CD8-positive, alpha-beta memory T cell (primary cell): ENCODE results near the gene MAP3K5. TPM values are rescaled to one million over a fixed set of nuclear protein-coding genes. Genes with fewer than 3 reads are reported as not detected.

Source experiments
- CTCF ChIA-PET: fragments of 350-600 bp; sonication (Branson Sonifier 250); formaldehyde crosslinking; loops from one replicate; lab custom pipeline; 2021; ENCODE audit warnings: antibody characterized with exemption; lab: Charles Lee
- POLR2A ChIA-PET: fragments of 350-600 bp; sonication (Branson Sonifier 250); formaldehyde crosslinking; loops from one replicate; lab custom pipeline; 2021; ENCODE audit warnings: antibody characterized with exemption; lab: Charles Lee
- DNase-seq, 5 donors: peaks; one replicate each; pipeline versions ENCODE4 v3.0.0 to v3.0.0-alpha.2; 2020 to 2022; ENCODE audit warnings: mixed read lengths in 1 of 5
- H3K27ac ChIP-seq: one replicate; pipeline ENCODE4 v1.7.0; 2013; ENCODE audit warnings: low read depth, mild to moderate bottlenecking, low read length, moderate library complexity
- H3K27me3 ChIP-seq: 2 replicates; pipeline ENCODE4 v1.7.0; 2013; ENCODE audit warnings: low read length, mild to moderate bottlenecking; ENCODE audit not compliant: insufficient read depth, poor library complexity, severe bottlenecking
- H3K36me3 ChIP-seq: 2 replicates; pipeline ENCODE4 v1.7.0; 2013; ENCODE audit warnings: mild to moderate bottlenecking, low read length, moderate library complexity; ENCODE audit not compliant: insufficient read depth
- H3K4me1 ChIP-seq: 2 replicates; pipeline ENCODE4 v1.7.0; 2013; ENCODE audit warnings: mild to moderate bottlenecking, low read length, moderate library complexity; ENCODE audit not compliant: insufficient read depth
- H3K4me3 ChIP-seq: 2 replicates; pipeline ENCODE4 v1.7.0; 2013; ENCODE audit warnings: mild to moderate bottlenecking, low read length
- H3K9me3 ChIP-seq: 2 replicates; pipeline ENCODE4 v1.7.0; 2013; ENCODE audit warnings: mild to moderate bottlenecking, low read length
- H3K27ac Mint-ChIP-seq, 8 donors: one replicate each; pipeline ENCODE4 v1.8.0; 2020 to 2021; ENCODE audit warnings: mixed read lengths in 8 of 8, mild to moderate bottlenecking in 6 of 8, inconsistent platforms in 3 of 8, moderate library complexity in 3 of 8
- H3K27me3 Mint-ChIP-seq, 2 donors: one replicate each; pipeline ENCODE4 v1.8.0; 2020 to 2021; ENCODE audit warnings: mixed read lengths in 2 of 2, mild to moderate bottlenecking in 1 of 2, moderate library complexity in 1 of 2
- H3K36me3 Mint-ChIP-seq, 3 donors: one replicate each; pipeline ENCODE4 v1.8.0; 2020 to 2021; ENCODE audit warnings: mixed read lengths in 3 of 3, inconsistent platforms in 1 of 3, mild to moderate bottlenecking in 1 of 3
- H3K4me1 Mint-ChIP-seq, 3 donors: one replicate each; pipeline ENCODE4 v1.8.0; 2020 to 2021; ENCODE audit warnings: mixed read lengths in 3 of 3, inconsistent platforms in 1 of 3, mild to moderate bottlenecking in 1 of 3
- H3K4me3 Mint-ChIP-seq, 7 donors: one replicate each; pipeline ENCODE4 v1.8.0; 2020 to 2021; ENCODE audit warnings: mixed read lengths in 7 of 7, mild to moderate bottlenecking in 6 of 7, moderate library complexity in 4 of 7, inconsistent platforms in 2 of 7
- H3K9me3 Mint-ChIP-seq, 5 donors: one replicate each; pipeline ENCODE4 v1.8.0; 2020 to 2022; ENCODE audit warnings: mixed read lengths in 5 of 5, mild to moderate bottlenecking in 3 of 5, moderate library complexity in 2 of 5, inconsistent platforms in 1 of 5
- polyA plus RNA-seq: library from polyadenylated mRNA; unstranded; fragments of 300-500 nt; fragmentation: Illumina TruSeq; gene quantifications from one replicate; pipeline ENCODE4 v1.2.3, GENCODE V29; 2021
- total RNA-seq, 2 experiments: library from RNA; stranded (reverse); gene quantifications; one replicate each; pipeline ENCODE4 v1.2.3, GENCODE V29; 2021

The MAP3K5 gene
- total and polyA plus RNA-seq, 3 experiments from 2014 or later = 12.6 to 19.9 (median 12.9) TPM

GRCh38 chr6:136607204-136607931, 184.9 kb downstream of the MAP3K5 start:
- H3K27ac Mint-ChIP-seq = no peak overlapping the region
- CTCF ChIA-PET = interaction anchor here (1.0 to 2.5 kb wide), 3 partner anchors 10 to 185 kb away, joined by 4 to 20 read pairs (median 4); partner anchors contain the start of gene MAP3K5
- no peaks in the 10 kb centered on the region for H3K9me3 ChIP-seq

GRCh38 chr6:136604928-136605510, 187.3 kb downstream of the MAP3K5 start:
- Histone ChIP-seq H3K9me3 (no peaks in the 10 kb centered on the region), H3K27ac (no peak overlapping the region), H3K4me1 (no peaks in the 10 kb centered on the region), H3K27me3 (no peaks in the 10 kb centered on the region), H3K36me3 (peaks cover 19% of the 10 kb centered on the region), H3K4me3 (no peak overlapping the region)
- H3K4me3 Mint-ChIP-seq = no peak overlapping the region
- H3K4me1 Mint-ChIP-seq = peaks cover 4 to 12% (median 4%) of the 10 kb centered on the region in 3 donors
- POLR2A ChIA-PET = interaction anchor here (0.5 kb wide), 1 partner anchor 1735 kb away, joined by 3 read pairs; no protein-coding TSS in a partner anchor
- no peak overlapping the region for H3K27ac Mint-ChIP-seq
- H3K9me3 Mint-ChIP-seq = no peaks in the 10 kb centered on the region
- H3K36me3 Mint-ChIP-seq = peaks cover 3 to 71% (median 26%) of the 10 kb centered on the region in 3 donors
- CTCF ChIA-PET = interaction anchor here (1.4 to 1.9 kb wide), 2 partner anchors 11 to 187 kb away, joined by 5 to 8 read pairs; partner anchors contain the start of gene MAP3K5
- no peak for DNase-seq
- H3K27me3 Mint-ChIP-seq = peaks cover 0 to 3% of the 10 kb centered on the region in 2 donors

More at GRCh38 chr6:136607204-136607931, 184.9 kb downstream of the MAP3K5 start:
- Mint-ChIP-seq H3K4me1 (peaks cover 7 to 18% (median 8%) of the 10 kb centered on the region in 3 donors), H3K36me3 (peaks cover 0 to 71% (median 17%) of the 10 kb centered on the region in 3 donors), H3K27me3 (peaks cover 0 to 2% of the 10 kb centered on the region in 2 donors), H3K4me3 (no peak overlapping the region), H3K9me3 (no peaks in the 10 kb centered on the region)
- DNase-seq = no peak
- Histone ChIP-seq H3K4me1 (no peaks in the 10 kb centered on the region), H3K27ac (no peak overlapping the region), H3K36me3 (peaks cover 11% of the 10 kb centered on the region), H3K27me3 (no peaks in the 10 kb centered on the region), H3K4me3 (no peak overlapping the region)
- POLR2A ChIA-PET = no interaction called here

DNA sequence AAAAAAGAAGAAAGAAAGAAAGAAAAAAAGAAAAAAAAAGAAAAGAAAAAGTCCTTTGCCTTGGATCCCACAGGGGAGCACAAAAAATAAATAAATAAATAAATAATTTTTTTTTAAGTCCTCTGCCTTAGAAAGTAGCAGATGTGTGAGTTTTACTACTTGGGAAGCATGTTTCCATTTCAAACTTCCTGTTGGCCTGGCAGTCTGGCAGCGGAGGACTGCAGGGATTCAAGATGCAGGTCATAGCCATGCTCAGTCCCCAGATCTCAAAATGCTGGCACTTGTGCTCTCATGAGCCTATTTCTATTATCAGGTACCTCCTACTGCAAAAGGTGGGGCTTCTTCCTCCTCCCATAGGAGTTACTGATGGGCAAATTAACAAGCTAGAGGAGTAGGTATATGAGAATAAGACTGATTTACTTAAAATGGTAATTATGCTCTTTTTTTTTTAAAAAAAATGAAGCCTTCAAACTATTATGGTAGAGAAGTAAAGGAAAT, 187.9 kb downstream of the MAP3K5 start:
- ChIA-PET POLR2A (no interaction called here), CTCF (interaction anchor here (1.9 kb wide), 1 partner anchor 188 kb away, joined by 8 read pairs; the partner anchor contains the start of gene MAP3K5)
- Mint-ChIP-seq H3K27ac (no peak overlapping the region), H3K27me3 (peaks cover 0 to 1% of the 10 kb centered on the region in 2 donors), H3K4me3 (no peak overlapping the region), H3K9me3 (no peaks in the 10 kb centered on the region), H3K36me3 (peaks cover 3 to 72% (median 26%) of the 10 kb centered on the region in 3 donors), H3K4me1 (peaks cover 3 to 11% (median 4%) of the 10 kb centered on the region in 3 donors)
- Histone ChIP-seq H3K4me1 (no peaks in the 10 kb centered on the region), H3K27me3 (no peaks in the 10 kb centered on the region), H3K27ac (no peak overlapping the region), H3K4me3 (no peak overlapping the region), H3K9me3 (no peaks in the 10 kb centered on the region), H3K36me3 (peaks cover 19% of the 10 kb centered on the region)
- no peak for DNase-seq

- Histone ChIP-seq H3K36me3 (peaks cover 19% of the 10 kb centered on the region), H3K27ac (no peak overlapping the region), H3K27me3 (no peaks in the 10 kb centered on the region), H3K4me3 (no peak overlapping the region), H3K9me3 (no peaks in the 10 kb centered on the region), H3K4me1 (no peaks in the 10 kb centered on the region)
- Mint-ChIP-seq H3K4me3 (no peak overlapping the region), H3K27ac (no peak overlapping the region), H3K27me3 (peaks cover 0 to 1% of the 10 kb centered on the region in 2 donors), H3K36me3 (peaks cover 3 to 74% (median 37%) of the 10 kb centered on the region in 3 donors), H3K4me1 (peaks cover 3 to 8% (median 4%) of the 10 kb centered on the region in 3 donors), H3K9me3 (no peaks in the 10 kb centered on the region)
- ChIA-PET POLR2A (no interaction called here), CTCF (interaction anchor here (4.1 kb wide), 1 partner anchor 192 kb away, joined by 11 read pairs; the partner anchor contains the start of gene MAP3K5)
- no peak for DNase-seq
These were observed 191.5 kb downstream of the MAP3K5 start for GRCh38 chr6:136600818-136601217.

DNA sequence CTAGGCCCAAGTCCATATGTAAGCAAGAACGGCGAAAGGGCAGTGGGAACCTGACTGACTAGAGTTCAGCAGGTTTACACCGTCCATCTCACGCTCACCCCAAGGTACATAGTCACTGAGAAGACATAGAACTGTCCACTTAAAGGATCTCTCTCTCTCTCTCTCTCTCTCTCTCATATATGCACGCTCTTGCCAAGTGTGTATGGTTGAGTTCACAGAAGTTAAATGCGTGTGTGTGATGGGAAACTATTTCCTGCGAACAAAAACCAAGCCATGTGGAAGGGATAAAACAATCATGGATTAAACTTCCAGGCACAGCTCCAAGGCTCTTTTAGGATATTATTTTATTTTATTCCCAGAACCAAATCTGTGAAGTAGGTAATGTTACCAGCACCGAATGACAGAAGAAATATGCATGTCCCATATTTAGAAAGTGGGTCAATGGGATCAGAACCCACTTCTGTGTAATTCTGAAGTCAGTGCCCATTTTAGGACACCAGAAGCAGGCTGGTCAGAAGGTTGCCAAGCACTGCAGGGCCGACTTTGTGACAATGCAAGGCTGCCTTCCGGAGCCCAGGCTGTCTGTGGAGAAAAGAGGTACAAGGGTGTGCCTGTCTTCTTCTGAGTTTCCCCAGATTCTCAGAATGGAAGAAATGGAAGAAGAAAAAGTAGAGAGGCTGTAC, 192.8 kb downstream of the MAP3K5 start:
- H3K27me3 Mint-ChIP-seq = peaks cover 0 to 1% of the 10 kb centered on the region in 2 donors
- H3K36me3 ChIP-seq = peaks cover 13% of the 10 kb centered on the region
- H3K27ac ChIP-seq = no peak overlapping the region
- CTCF ChIA-PET = interaction anchor here (0.7 to 4.1 kb wide), 2 partner anchors 44 to 193 kb away, joined by 3 to 11 read pairs; partner anchors contain the start of gene MAP3K5
- no peak overlapping the region for H3K4me3 Mint-ChIP-seq
- H3K9me3 Mint-ChIP-seq = no peaks in the 10 kb centered on the region
- peak overlapping the region in 2 of 8 donors; percentile 38 to 51 for H3K27ac Mint-ChIP-seq
- no peaks in the 10 kb centered on the region for H3K9me3 ChIP-seq
- no peaks in the 10 kb centered on the region for H3K27me3 ChIP-seq
- peaks cover 3% of the 10 kb centered on the region for H3K4me1 ChIP-seq
- H3K4me1 Mint-ChIP-seq = peaks cover 8 to 19% (median 11%) of the 10 kb centered on the region in 3 donors
- POLR2A ChIA-PET = no interaction called here
- DNase-seq = no peak
- H3K36me3 Mint-ChIP-seq = peaks cover 3 to 66% (median 36%) of the 10 kb centered on the region in 3 donors
- H3K4me3 ChIP-seq = no peak overlapping the region

GRCh38 chr6:136598048-136598447, 194.2 kb downstream of the MAP3K5 start:
- CTCF ChIA-PET = interaction anchor here (1.8 kb wide), 1 partner anchor 9 kb away, joined by 4 read pairs; no protein-coding TSS in a partner anchor

DNA sequence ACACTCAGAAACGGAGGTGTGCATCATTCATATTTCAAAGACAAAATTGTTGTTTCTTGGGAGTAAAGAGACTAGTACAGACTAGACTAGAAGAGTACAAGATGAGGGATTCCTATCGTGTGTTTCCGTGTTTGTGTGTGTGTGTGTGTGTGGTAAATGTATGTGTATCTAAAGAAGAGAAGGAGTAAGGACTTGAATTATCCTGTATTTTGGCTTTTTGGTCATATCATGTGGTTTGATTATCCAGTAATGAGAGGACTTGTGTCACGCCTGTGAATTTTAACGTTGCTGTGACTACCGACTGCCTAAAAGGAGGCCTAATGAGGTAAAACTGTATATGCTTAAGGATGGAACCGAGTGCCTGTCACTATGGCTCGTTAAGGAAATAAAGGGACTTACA, 197.6 kb downstream of the MAP3K5 start:
- Histone ChIP-seq H3K4me3 (no peak overlapping the region), H3K36me3 (peaks cover 27% of the 10 kb centered on the region), H3K9me3 (no peaks in the 10 kb centered on the region), H3K4me1 (peaks cover 12% of the 10 kb centered on the region), H3K27me3 (no peaks in the 10 kb centered on the region), H3K27ac (no peak overlapping the region)
- POLR2A ChIA-PET = interaction anchor here (0.7 kb wide), 1 partner anchor 781 kb away, joined by 3 read pairs; no protein-coding TSS in a partner anchor
- DNase-seq = no peak
- peak overlapping the region; percentile 2 to 78 (median 41) for H3K27ac Mint-ChIP-seq
- peaks cover 17 to 29% (median 21%) of the 10 kb centered on the region in 3 donors for H3K4me1 Mint-ChIP-seq
- H3K4me3 Mint-ChIP-seq = peak overlapping the region in 3 of 7 donors; percentile 8 to 71 (median 61)
- H3K9me3 Mint-ChIP-seq = no peaks in the 10 kb centered on the region
- CTCF ChIA-PET = interaction anchor here (2.0 kb wide), 1 partner anchor 198 kb away, joined by 7 read pairs; the partner anchor contains the start of gene MAP3K5
- H3K36me3 Mint-ChIP-seq = peaks cover 10 to 69% (median 30%) of the 10 kb centered on the region in 3 donors
- H3K27me3 Mint-ChIP-seq = no peaks in the 10 kb centered on the region

More at GRCh38 chr6:136598048-136598447, 194.2 kb downstream of the MAP3K5 start:
- DNase-seq = no peak
- Mint-ChIP-seq H3K4me1 (peaks cover 17 to 29% (median 21%) of the 10 kb centered on the region in 3 donors), H3K4me3 (no peak overlapping the region), H3K36me3 (peaks cover 3 to 63% (median 32%) of the 10 kb centered on the region in 3 donors), H3K27me3 (peaks cover 0 to 1% of the 10 kb centered on the region in 2 donors), H3K27ac (peak overlapping the region in 1 of 8 donors; percentile 13), H3K9me3 (no peaks in the 10 kb centered on the region)
- Histone ChIP-seq H3K27ac (no peak overlapping the region), H3K4me1 (peaks cover 12% of the 10 kb centered on the region), H3K4me3 (no peak overlapping the region), H3K27me3 (no peaks in the 10 kb centered on the region), H3K9me3 (no peaks in the 10 kb centered on the region), H3K36me3 (peaks cover 8% of the 10 kb centered on the region)
- POLR2A ChIA-PET = no interaction called here
